CD4-positive, alpha-beta T cell treated with Interleukin-17A for 4 hours (primary cell): ENCODE data around the gene WDR70.
"Not testable (repeated sequence)": the region's sequence is repeated elsewhere in the genome, so short reads cannot be mapped to it uniquely, and the experiment has no call there.

ENCODE experiments used
- DNase-seq: peaks from one replicate; pipeline ENCODE4 v3.0.0-alpha.2; 2020; ENCODE audit warnings: mixed read lengths

The WDR70 gene

DNA sequence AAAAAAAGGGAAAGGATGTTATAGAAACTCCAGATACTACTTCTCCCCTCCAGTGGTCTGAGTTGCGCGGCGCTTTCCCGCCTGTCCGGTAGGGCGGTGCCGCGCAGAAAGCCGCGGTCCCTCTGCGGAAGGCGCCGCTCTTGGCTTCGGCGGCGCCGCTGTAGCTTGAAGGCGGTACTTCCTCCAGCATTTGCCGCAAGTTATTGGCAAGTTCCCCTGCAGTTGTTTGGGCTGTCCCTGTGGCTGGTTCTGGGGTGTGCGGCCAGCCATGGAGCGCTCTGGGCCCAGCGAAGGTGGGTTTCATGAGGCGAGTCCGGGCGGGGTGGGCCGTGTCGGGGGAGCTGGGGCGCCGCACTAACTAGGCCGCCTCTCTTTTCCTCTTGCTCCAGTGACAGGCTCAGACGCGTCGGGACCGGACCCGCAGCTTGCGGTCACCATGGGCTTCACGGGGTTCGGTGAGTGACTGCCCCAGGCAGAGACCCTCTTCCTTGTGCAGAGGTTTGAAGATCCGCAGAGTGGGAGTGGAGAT, at the start of gene WDR70:
WDR70 (plus strand) TSS at position 219 of the 529 bp plus-strand sequence; CDS start at position 269, 50 bp downstream.
- DNase-seq: peak; percentile 85

DNA sequence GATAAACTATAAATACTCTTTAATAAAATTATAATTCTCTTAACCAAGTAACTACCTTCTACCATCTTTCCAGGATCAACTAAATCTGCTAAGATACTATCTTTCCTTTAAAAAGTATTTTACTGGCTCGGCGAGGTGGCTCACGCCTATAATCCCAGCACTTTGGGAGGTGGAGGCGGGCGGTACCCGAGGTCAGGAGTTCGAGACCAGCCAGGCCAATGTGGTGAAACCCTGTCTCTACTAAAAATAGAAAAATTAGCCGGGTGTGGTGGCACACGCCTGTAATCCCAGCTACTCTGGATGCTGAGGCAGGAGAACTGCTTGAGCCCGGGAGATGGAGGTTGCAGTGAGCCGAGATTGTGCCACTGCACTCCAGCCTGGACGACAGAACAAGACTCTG, 44.4 kb upstream of the WDR70 start:
- not testable (repeated sequence) for DNase-seq

DNA sequence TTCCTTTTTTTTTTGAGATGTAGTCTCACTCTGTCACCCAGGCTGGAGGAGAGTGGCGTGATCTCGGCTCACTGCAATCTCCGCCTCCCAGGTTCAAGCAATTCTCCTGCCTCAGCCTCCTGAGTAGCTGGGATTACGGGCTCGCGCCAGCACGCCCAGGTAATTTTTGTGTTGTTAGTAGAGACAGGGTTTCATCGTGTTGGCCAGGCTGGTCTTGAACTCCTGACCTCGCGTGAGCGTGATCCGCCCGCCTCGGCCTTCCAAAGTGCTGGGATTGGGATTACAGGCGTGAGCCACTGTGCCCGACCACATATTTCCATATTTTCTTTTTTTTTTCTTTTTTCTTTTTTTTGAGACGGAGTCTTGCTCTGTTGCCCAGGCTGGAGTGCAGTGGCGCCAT, 36.4 kb upstream of the WDR70 start:
- DNase-seq: not testable (repeated sequence)

DNA sequence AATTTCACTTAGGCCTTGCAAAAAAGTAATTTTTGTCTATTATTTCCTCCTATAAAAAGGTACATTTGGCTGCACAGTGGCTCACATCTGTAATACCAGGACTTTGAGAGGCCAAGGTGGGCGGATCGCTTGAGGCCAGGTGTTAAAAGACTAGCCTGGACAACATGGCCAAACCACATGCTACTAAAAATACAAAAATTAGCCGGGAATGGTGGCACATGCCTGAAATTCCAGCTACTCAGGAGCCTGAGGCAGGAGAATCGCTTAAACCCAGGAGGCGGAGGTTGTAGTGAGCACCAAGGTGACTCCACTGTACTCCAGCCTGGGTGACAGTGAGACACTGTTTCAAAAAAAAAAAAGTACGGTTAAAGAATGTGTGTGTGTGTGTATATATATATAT, 24.0 kb upstream of the WDR70 start:
- no peak for DNase-seq

DNA sequence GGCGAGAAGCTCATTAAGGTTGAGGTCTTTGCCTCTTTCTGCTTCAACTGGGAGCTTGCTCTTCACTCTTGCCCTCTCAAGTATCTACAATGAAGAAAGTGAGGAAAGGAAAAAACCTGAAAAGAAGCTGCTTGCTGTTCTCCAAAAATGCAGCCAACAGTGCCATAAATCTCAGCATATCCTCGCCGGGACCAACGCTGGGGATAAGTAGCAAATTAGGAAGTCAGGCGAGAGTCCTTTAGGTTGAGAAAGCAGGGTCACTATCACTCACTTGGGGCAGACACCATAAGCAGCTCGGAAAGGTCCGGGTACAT, 8.6 kb upstream of the WDR70 start:
- no peak for DNase-seq

DNA sequence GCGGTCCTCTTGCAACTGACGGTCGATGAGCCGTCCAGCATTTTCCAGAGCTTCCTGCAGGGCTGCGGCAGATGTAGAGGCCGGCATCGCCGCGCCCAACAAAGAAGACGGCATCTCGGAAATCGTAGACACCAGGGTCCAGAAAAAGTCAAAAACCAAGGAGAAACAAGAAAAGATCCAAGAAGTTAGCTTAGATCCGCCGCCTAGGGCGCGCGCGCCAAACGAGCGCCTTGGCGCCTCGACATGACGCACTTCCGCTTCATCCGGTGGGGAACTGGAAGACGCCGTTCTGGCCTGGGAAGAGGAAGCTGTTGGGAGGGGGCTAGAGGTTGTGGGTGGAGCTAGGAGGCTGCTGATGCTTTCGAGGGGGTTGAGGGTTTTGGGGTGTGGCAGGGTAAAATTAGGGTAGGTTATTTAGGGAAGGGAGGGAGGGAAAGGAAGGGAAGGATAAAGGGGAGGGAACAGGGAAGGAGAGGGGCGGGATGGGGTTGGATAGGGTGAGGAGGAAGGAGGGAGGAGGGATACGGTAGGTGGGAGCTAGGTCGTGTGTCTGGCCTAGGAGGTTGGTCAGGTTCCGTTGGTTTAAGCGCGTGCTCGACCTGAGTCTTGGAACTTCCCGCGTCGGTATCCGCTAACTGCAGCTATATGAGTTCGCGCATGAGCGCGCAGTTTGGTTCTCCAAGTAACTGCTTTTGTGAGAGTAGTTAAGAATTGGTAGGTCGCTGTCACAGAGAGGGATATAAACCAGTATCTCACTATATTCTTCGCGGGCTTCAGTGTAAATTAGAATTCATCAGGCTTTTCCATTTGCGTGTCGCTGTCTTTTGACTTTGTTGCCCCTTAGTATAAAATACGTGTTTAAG, 8.0 kb upstream of the WDR70 start, which contains the start of gene NUP155:
NUP155 (minus strand) TSS at position 243 of the 863 bp plus-strand sequence; CDS start at position 114, 129 bp downstream.
- DNase-seq: peak; percentile 91

DNA sequence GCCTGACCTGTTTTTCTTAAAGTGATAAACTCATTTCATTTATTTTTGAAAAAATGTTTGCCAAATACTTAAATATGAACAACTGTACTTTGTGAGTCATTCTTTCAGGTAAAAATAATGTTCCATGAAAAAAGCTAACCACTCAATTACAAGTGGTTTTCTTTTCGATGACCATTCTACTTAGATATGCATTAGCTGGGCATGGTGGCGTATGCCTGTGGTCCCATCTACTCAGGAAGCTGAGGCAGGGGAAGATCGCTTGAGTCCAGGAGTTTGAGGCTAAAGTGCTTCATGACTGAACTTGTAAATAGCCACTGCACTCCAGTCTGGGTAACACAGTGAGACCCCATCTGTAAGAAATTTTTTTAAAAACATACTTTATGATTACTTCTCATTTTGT, 4.0 kb upstream of the WDR70 start:
- DNase-seq: no peak

DNA sequence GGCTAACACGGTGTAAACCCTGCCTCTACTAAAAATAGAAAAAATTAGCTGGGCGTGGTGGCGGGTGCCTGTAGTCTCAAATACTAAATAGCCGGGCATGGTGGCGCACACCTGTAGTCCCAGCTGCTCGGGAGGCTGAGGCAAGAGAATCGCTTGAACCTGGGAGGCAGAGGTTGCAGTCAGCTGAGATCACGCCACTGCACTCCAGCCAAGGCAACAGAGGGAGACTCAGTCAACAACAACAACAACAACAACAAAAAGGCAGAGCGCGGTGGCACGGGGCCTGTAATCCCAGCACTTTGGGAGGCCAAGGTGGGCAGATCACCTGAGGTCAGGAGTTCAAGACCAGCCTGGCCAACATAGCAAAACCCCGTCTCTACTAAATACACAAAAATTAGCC, 1.1 kb upstream of the WDR70 start:
- DNase-seq: not testable (repeated sequence)

DNA sequence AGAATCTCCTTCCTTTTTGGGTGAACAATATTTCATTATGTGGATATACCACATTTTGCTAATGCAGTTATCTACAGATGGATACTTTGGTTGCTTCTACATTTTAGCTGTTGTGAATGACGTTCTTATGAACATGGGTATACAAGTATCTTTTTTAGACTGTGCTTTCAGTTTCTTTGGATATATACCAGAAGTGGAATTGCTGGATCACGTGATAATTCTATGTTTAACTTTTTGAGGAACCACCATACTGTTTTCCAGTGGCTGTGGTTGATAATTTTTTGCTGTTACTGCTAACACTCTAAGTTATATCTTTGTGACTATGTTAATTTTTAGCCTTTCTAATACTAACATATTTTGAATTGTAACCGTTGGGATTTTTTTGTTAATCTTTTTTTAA, 12.5 kb downstream of the WDR70 start:
- DNase-seq: no peak

DNA sequence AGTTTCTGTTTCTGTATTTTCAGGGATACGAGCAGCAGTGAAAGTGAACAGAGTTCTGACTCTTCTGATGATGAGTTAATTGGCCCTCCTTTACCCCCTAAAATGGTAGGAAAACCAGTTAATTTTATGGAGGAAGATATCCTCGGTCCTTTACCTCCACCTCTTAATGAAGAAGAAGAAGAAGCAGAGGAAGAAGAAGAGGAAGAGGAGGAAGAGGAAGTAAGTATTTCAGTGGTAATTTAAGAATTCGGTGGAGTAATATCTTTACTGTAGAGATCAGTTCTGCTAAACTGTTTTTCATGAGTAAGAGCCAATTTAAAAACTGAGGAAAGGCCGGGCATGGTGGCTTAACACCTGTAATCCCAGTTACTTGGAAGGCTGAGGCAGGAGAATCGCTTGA, 17.2 kb downstream of the WDR70 start:
- no peak for DNase-seq

DNA sequence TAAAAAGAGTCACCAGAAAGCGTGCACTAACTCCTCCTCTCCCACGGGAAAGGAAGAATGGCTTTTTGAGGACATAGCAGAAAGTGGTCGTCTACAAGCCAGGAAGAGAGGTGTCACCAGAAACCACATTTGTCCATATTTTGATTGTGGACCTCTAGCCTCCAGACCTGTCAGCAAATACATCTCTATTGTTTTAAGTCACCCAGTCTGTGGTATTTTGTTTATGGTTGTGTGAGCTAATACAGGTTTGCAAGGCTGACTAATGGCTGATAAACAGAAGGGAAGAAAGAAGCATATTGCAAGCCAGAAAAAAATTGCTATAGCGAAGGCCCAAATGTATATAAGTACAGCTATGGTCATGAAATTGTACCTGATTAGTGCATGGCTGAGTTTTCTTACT, 21.4 kb downstream of the WDR70 start:
- no peak for DNase-seq

DNA sequence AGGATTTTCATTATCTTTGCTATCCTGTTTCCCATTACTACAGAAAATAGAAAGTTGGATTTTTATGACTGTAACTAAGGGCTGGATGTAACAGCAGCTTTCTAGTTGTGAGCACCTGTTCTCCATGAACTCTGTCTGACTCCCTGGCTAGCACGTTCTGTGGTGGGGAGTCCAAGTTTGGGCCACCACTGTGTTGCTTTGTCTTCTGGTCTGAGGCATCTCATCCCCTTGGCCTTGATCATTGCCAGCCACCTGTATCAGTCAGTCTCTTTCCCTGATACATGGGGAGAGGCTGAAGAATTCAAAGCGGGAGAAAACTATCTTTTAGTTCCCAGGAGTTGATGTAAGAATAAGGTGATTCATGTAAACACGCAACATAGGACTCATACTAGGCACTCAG, 33.4 kb downstream of the WDR70 start:
- DNase-seq: no peak

DNA sequence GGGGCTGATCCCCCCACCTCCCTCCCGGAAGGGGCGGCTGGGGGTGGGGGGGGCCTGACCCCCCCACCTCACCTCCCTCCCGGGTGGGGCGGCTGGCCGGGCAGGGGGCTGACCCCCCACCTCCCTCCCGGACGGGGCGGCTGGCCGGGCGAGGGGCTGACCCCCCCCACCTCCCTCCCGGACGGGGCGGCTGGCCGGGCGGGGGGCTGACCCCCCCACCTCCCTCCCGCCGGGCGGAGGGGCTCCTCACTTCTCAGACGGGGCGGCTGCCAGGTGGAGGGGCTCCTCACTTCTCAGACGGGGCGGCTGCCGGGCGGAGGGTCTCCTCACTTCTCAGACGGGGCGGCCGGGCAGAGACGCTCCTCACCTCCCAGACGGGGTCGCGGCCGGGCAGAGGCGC, 36.3 kb downstream of the WDR70 start:
- DNase-seq: not testable (repeated sequence)

DNA sequence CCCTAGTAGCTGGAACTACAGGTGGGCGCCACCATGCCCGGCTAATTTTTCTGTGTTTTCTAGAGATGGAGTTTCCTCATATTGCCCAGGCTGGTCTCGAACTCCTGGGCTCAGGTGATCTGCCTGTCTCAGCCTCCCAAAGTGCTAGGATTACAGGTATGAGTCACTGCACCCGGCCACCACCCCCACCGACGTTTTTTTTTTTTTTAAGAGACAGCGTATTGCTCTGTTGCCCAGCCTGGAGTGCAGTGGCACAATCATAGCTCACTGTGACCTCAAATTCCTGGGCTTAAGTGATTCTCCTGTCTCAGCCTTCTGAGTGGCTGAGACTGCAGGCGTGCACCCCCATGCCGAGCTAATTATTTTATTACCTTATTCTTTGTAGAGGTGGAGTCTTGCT, 38.2 kb downstream of the WDR70 start:
- no peak for DNase-seq

DNA sequence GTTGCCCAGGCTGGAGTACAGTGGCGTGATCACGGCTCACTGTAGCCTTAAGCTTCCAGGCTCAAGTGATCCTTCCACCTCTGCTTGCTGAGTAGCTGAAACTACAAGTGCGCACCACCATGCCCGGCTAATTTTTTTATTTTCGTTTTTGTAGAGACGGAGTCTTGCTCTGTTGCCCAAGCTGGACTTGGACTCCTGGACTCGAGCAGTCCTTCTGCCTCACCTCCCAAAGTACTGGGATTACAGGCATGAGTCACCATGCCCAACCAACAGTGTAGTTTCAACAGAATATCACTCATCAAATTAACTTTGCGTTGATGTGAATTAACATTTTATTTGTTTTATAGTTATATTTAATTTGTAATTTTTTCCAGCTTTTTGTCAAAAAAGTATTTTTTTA, 45.3 kb downstream of the WDR70 start:
- DNase-seq: no peak

DNA sequence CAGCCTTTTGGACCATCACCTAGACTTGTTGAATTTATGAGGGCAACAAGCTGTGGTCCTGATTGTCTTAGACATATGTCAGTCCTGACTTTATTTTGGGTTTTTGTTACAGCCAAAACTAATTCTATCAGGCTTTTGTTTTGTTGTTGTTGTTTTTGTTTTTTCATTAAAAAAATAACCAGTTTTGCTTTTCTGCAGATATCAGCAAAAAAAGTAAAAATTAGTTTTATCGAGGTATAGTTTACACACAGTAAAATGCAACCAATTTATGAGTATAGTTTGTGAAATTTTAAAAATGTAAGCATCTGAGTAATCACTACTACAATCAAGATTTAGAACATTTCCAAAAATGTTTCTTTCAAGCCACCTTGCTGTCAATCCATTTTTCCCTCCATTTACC, 48.9 kb downstream of the WDR70 start:
- no peak for DNase-seq

DNA sequence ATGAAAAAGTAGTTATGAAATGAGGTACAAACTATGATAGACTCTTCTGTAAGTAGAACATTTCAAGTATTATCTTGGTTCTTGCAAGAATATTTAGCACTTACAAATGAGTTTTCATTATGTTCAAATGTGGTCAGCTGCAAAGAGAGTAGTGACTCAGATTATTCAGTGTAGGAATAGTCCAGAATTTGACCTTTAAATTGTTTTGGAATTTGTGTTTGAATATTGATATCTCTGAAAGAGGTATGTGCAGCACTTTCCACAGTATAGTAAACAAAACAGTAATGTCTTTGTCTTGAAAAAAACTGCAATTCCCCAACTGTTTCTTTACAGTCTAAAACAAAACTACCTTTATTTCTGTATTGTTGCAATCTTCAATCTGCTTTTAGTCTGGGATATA, 56.1 kb downstream of the WDR70 start:
- DNase-seq: no peak

DNA sequence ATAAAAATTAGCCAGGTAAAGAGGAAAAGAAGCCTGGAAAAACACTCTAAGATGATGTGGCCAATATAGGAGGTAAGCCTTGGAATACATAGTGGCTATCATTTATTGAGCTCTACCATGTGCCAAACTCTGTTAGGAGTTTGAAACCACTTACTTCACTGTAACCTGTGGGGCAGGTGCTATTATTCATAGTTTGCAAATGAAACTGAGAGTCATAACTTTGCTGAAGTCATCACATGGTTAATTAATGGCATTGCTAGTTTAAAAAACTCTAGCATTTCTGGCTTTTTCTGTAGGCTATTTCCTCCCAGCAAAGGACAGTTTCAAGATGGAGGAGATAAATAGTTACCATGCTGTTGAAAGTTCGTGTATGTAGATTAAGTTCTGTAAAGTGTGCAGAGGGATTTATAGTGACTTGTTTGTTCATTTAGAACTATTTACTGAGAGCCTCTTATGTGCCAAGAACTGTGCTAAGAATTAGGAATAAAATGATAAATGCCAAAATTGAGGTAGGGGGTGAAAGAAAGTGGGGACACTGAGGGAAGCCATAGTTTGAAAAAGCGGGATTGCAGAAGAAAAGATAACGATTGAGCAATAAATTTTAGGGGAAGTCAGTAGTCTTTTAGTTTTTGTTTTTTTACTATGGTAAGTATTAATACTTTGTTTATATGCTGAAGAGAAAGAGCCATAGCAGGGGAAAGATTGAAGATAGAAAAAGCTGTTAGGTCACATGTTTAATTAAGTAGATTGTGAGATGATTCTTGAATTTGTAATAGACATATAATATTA, 57.2 kb downstream of the WDR70 start:
- no peak for DNase-seq

DNA sequence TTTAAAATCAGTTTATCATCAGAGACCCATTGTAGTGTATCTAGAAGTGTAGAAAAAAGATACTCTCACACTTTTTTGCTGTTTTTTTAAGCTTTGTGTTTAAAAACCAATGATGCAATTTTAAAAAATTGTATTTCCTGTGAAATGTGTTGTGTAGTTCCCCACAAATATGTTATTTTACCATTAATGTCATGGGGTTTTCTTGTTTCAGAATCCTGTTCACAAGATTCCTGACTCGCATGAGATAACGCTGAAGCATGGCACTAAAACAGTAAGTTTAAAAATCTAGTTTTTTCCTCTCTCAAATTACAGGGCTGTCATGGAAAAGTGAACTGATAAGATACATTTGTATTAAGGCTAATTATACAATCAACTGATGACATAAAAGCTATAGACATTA, 58.6 kb downstream of the WDR70 start:
- DNase-seq: no peak

DNA sequence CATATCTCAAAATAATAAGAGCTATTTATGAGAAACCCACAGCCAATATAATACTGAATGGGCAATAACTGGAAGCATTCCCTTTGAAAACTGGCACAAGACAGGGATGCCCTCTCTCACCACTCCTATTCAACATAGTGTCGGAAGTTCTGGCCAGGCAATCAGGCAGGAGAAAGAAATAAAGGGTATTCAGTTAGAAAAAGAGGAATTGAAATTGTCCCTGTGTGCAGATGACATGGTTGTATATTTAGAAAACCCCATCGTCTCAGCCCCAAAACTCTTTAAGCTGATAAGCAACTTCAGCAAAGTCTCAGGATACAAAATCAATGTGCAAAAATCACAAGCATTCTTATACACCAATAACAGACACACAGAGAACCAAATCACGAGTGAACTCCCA, 66.7 kb downstream of the WDR70 start:
- not testable (repeated sequence) for DNase-seq

DNA sequence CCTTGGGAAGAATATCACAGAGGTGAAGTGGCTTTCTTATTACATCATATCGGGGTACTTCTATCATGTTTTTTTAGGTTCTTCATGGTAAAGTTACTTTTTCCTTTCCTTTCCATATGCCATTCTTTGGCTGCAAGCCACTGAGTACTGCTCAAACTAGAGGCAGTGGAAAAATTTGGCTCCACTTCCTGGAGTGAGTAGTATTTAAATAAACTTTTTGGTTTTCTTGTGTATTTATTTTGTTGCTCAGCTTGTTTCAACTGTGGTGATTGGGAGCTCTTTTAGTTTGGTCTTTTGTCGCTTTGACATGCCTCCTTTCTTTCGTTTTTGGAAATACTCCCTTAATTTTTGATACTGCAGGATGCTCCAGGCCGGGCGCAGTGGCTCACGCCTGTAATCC, 69.8 kb downstream of the WDR70 start:
- no peak for DNase-seq

DNA sequence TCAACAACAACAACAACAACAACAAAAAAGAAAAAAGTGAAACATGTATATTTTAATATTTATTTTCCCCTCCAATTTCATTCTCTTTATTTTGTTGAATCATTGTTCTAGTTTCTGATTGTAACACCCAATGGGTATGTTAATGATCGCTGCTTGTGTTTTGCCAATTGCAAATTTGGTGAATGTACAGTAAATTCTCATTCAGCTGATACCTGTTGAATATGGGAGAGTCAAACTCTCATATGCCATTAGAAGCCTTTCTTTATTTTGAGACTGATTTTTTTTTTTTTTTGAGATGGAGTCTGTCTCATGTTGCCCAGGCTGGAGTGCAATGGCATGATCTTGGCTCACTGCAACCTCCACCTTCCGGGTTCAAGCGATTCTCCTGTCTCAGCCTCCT, 72.9 kb downstream of the WDR70 start:
- DNase-seq: not testable (repeated sequence)

DNA sequence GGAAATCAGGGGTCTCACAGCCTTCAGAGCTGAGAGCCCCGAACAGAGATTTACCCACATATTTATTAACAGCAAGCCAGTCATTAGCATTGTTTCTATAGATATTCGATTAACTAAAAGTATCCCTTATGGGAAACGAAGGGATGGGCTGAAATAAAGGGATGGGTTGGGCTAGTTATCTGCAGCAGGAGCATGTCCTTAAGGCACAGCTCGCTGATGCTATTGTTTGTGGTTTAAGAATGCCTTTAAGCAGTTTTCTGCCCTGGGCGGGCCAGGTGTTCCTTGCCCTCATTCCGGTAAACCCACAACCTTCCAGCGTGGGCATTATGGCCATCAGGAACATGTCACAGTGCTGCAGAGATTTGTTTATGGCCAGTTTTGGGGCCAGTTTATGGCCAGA, 74.1 kb downstream of the WDR70 start:
- DNase-seq: not testable (repeated sequence)
